ENCODE measurements around the gene IGF1R.

The IGF1R gene

DNA sequence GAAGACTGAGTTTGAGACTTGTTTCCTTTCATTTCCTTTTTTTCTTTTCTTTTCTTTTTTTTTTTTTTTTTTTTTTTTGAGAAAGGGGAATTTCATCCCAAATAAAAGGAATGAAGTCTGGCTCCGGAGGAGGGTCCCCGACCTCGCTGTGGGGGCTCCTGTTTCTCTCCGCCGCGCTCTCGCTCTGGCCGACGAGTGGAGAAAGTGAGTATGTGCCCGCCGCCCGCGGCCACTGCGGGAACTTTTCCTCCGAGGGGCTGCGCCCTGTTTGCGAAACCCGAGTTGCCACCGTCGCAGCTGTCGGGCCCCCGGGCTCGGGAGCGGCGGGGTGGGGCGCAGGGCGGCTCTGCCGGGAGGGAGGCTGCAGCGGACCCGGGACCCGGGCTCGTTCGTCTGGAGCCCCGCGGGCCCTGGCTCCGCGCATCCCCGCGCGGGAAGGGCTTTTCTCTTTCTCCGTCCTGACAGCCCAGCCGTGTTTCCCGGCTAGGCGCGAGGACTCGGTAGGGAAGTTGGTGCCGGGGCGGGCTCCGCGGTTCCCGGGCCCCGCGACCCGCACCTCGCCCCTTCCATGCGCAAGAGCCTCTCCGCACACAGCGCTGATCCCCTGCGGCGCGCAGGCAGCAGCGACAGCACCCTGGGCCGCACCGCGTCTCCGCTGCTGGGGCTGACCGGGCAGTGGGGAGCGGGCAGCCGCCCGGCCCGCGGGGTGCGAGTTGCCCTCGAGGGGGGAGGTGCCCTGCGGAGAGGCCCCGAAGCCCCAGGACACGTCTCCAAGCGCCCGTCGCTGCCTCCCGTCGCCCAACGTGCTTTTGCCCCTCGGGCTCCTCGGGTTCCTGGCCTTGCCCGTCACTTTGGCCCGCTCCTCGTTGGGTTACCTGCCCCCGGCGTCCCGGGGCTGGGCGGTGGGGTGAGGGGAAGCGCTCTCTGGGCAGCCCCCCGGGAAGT lies 1.4 kb downstream of the IGF1R start:
- Histone ChIP-seq H3K36me3 (ENCODE audit: control insufficient read depth in 1 of 2, insufficient read depth in 2 of 2, low read length in 2 of 2) (no peaks in the 10 kb centered on the region), H3K27ac (ENCODE audit: low read length) (peak overlapping the region; percentile 76), H3K4me1 (ENCODE audit: control insufficient read depth in 1 of 2, insufficient read depth in 2 of 2, low read length in 2 of 2) (peaks cover 0 to 20% of the 10 kb centered on the region in 2 donors), H3K27me3 (ENCODE audit: low read depth, low read length) (peaks cover 3% of the 10 kb centered on the region), H3K9me3 (ENCODE audit: control insufficient read depth in 1 of 2, low read length in 2 of 2) (no peaks in the 10 kb centered on the region), H3K4me3 (ENCODE audit: low read depth in 1 of 2, low read length in 2 of 2) (peak overlapping the region; percentile 81 to 90)

DNA sequence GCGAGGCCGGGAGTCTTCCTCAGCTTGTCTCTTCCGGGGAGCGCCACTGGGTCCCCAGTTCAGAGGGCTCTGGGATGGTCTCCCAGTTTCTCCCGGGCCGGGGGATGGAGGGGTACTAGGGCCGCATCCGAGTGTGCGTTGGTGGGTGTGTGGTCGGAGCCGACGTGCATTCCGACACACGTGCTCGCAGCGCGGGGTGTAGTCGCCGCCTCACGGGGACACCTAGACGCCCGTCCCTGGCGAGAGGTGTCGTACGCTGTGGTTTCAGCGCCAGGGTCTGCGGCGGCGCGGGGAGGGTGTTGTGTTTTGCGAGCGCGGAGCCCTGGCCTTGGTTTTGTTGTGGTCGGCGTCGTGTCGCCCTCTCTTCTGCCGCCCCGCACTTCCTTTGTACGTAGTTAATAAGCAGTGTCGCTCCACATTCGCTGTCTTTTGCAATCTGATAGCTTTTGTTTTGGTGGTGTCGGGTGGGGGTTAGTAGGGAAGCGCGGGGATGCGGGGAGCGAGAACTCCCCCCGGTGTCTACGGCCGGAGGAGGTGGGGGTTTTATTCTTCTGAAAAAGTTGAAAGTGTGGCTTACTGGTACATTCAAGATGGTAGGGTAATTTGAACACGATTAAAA lies 2.2 kb downstream of the IGF1R start:
- H3K27me3 ChIP-seq (ENCODE audit: low read depth, low read length), result peaks cover 3% of the 10 kb centered on the region
- H3K4me3 ChIP-seq (ENCODE audit: low read depth in 1 of 2, low read length in 2 of 2), result peak overlapping the region; percentile 81 to 90
- H3K4me1 ChIP-seq (ENCODE audit: control insufficient read depth in 1 of 2, insufficient read depth in 2 of 2, low read length in 2 of 2), result peaks cover 0 to 22% of the 10 kb centered on the region in 2 donors
- H3K36me3 ChIP-seq (ENCODE audit: control insufficient read depth in 1 of 2, insufficient read depth in 2 of 2, low read length in 2 of 2), result no peaks in the 10 kb centered on the region
- no peaks in the 10 kb centered on the region for H3K9me3 ChIP-seq (ENCODE audit: control insufficient read depth in 1 of 2, low read length in 2 of 2)
- H3K27ac ChIP-seq (ENCODE audit: low read length), result peak overlapping the region; percentile 76

DNA sequence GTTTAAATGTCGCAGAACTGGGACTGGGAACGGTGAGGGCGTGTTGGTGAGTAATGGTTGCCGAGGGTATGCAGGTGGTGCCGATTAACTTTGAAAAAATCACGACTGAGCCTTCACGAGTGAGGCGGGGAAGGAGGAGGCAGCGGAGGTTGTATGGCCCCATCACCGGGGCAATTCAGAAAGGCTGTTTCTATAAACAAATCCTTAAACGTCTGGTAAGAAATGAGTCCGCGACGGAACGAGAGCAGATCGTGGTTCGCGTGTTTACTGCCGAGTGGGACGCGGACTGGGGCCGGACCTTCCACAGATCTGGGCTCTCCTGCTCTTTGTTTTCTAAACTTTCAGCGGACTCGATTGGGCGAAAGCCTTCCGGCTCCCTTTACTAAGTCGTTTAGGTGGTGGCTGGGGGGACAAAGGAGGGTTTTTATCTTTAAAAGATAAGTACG lies 2.7 kb downstream of the IGF1R start:
- Histone ChIP-seq H3K27me3 (ENCODE audit: low read depth, low read length) (peaks cover 3% of the 10 kb centered on the region), H3K36me3 (ENCODE audit: control insufficient read depth in 1 of 2, insufficient read depth in 2 of 2, low read length in 2 of 2) (no peaks in the 10 kb centered on the region), H3K27ac (ENCODE audit: low read length) (peak overlapping the region; percentile 76), H3K4me3 (ENCODE audit: low read depth in 1 of 2, low read length in 2 of 2) (peak overlapping the region; percentile 81 to 90), H3K4me1 (ENCODE audit: control insufficient read depth in 1 of 2, insufficient read depth in 2 of 2, low read length in 2 of 2) (peaks cover 0 to 22% of the 10 kb centered on the region in 2 donors), H3K9me3 (ENCODE audit: control insufficient read depth in 1 of 2, low read length in 2 of 2) (no peaks in the 10 kb centered on the region)

DNA sequence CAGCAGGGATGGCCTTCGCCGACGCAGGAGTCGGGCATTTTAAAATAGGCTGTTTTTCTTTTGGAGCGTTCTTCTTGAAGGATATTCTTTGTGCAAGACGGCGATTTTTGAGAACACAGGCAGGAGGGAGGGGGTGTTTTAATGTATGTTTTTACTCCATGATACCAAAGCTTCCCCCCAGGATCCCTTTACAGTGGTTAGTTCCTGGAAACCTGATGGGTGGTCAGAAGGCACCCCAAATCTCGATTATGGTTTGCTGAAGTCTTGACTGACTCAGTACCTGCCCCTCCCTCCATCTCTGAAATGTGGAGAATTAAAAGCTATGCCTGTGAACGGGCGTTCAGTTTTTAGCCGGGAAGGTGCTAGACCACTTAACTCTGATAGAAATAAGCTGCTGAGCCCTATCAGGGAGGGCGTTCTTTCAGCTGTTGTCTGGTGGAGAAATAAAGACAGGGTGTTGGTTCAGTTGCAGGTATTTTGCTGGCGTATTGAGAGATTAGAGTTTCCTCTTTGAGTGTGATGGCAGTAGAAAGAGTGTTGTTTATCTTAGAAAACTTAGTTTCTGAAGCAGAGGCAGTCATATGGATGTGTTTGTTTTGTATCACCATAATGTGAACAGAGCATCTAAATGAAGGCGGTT lies 3.4 kb downstream of the IGF1R start:
- peak overlapping the region; percentile 76 for H3K27ac ChIP-seq (ENCODE audit: low read length)
- no peaks in the 10 kb centered on the region for H3K36me3 ChIP-seq (ENCODE audit: control insufficient read depth in 1 of 2, insufficient read depth in 2 of 2, low read length in 2 of 2)
- H3K27me3 ChIP-seq (ENCODE audit: low read depth, low read length), result peaks cover 3% of the 10 kb centered on the region
- H3K9me3 ChIP-seq (ENCODE audit: control insufficient read depth in 1 of 2, low read length in 2 of 2), result no peaks in the 10 kb centered on the region
- H3K4me3 ChIP-seq (ENCODE audit: low read depth in 1 of 2, low read length in 2 of 2), result peak overlapping the region; percentile 81 to 90
- peaks cover 0 to 22% of the 10 kb centered on the region in 2 donors for H3K4me1 ChIP-seq (ENCODE audit: control insufficient read depth in 1 of 2, insufficient read depth in 2 of 2, low read length in 2 of 2)

DNA sequence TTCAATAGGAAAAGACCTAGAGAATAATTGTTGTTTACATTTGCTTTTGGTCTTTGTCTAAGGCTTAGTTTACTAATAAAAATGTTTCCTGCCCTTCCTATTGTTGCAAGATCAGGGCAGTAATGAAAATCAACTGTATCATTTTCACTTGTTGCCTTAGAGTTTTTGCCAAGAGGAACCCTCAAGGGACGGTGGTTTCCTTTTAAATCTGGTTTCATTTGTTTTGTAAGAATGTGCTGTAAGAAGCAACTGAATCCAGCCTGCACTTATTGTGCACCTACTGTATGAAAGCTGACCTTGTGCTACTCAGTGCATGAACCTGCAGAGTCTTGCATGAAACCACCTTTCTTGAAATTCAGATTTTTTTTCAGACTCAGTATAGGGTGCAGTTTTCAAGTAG lies 5.3 kb downstream of the IGF1R start:
- peaks cover 0 to 22% of the 10 kb centered on the region in 2 donors for H3K4me1 ChIP-seq (ENCODE audit: control insufficient read depth in 1 of 2, insufficient read depth in 2 of 2, low read length in 2 of 2)
- no peaks in the 10 kb centered on the region for H3K36me3 ChIP-seq (ENCODE audit: control insufficient read depth in 1 of 2, insufficient read depth in 2 of 2, low read length in 2 of 2)
- H3K27ac ChIP-seq (ENCODE audit: low read length), result no peak overlapping the region
- peaks cover 3% of the 10 kb centered on the region for H3K27me3 ChIP-seq (ENCODE audit: low read depth, low read length)
- H3K4me3 ChIP-seq (ENCODE audit: low read depth in 1 of 2, low read length in 2 of 2), result no peak overlapping the region
- no peaks in the 10 kb centered on the region for H3K9me3 ChIP-seq (ENCODE audit: control insufficient read depth in 1 of 2, low read length in 2 of 2)

DNA sequence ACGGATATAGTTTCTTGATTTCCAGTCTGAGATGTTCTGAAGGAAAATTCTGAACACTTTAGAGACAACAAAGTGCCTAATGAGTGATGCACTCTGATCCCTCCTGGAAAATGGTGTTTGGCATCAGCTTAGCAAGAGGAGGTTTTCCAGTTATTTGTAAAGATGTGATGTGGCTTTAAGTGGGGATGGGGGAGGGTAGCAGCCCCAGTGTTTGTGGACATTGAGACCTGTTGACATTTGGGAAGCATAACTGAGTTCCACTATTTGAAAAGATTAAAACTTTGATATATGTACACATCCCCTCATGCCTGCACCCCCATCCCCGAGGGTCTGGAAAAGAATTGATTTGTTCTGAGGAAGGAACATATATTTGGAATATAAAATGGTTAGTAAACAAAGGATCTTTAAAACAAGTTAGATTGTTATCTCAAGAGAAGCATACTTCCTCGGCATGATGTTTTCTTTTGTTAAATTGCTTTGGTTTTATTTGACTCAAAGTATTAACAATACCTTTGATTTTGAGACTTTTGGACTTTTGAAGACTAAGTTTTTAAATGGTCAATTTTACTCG lies 6.5 kb downstream of the IGF1R start:
- Histone ChIP-seq H3K27ac (ENCODE audit: low read length) (no peak overlapping the region), H3K4me1 (ENCODE audit: control insufficient read depth in 1 of 2, insufficient read depth in 2 of 2, low read length in 2 of 2) (peaks cover 0 to 28% of the 10 kb centered on the region in 2 donors), H3K4me3 (ENCODE audit: low read depth in 1 of 2, low read length in 2 of 2) (no peak overlapping the region), H3K27me3 (ENCODE audit: low read depth, low read length) (peaks cover 3% of the 10 kb centered on the region), H3K36me3 (ENCODE audit: control insufficient read depth in 1 of 2, insufficient read depth in 2 of 2, low read length in 2 of 2) (no peaks in the 10 kb centered on the region), H3K9me3 (ENCODE audit: control insufficient read depth in 1 of 2, low read length in 2 of 2) (no peaks in the 10 kb centered on the region)

DNA sequence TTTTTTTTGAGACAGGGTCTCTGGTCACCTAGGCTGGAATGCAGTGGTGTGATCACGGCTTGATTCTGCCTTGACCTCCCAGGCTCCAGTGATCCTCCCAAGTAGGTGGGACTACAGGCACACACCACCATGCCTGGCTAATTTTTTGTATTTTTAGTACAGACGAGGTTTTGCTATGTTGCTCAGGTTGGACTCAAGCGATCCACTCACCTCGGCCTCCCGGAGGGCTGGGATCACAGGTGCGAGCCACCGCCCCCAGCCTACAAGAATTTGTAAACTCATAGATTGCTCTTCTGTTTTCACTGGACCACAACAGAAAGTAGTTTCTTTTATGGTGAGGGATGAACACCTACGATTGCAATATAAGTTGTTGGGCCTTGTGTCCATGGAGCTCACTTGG lies 7.4 kb downstream of the IGF1R start:
- Histone ChIP-seq H3K4me3 (ENCODE audit: low read depth in 1 of 2, low read length in 2 of 2) (no peak overlapping the region), H3K9me3 (ENCODE audit: control insufficient read depth in 1 of 2, low read length in 2 of 2) (no peaks in the 10 kb centered on the region), H3K27me3 (ENCODE audit: low read depth, low read length) (no peaks in the 10 kb centered on the region), H3K36me3 (ENCODE audit: control insufficient read depth in 1 of 2, insufficient read depth in 2 of 2, low read length in 2 of 2) (no peaks in the 10 kb centered on the region), H3K4me1 (ENCODE audit: control insufficient read depth in 1 of 2, insufficient read depth in 2 of 2, low read length in 2 of 2) (peaks cover 0 to 28% of the 10 kb centered on the region in 2 donors), H3K27ac (ENCODE audit: low read length) (no peak overlapping the region)

DNA sequence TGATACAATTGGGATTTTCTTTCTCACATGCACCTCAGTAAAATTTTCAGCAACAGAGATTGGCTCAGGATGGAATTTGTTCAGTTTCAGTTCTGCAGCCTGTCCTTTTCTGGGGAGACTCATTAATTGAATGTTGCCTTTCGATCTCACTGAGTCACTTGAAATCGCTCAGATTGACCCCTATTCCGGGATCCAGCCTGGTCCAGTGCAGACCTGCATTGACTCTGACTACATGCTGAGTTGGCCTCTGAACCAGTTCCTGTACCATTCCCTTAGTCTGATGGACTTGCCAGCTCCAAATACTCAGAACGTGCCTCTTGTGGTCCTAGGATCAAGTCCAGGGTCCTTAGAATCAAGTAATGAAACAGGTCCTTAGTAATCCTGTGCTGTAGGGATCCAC lies 9.4 kb downstream of the IGF1R start:
- H3K9me3 ChIP-seq (ENCODE audit: control insufficient read depth in 1 of 2, low read length in 2 of 2), result no peaks in the 10 kb centered on the region
- H3K27me3 ChIP-seq (ENCODE audit: low read depth, low read length), result no peaks in the 10 kb centered on the region
- H3K36me3 ChIP-seq (ENCODE audit: control insufficient read depth in 1 of 2, insufficient read depth in 2 of 2, low read length in 2 of 2), result no peaks in the 10 kb centered on the region
- H3K4me3 ChIP-seq (ENCODE audit: low read depth in 1 of 2, low read length in 2 of 2), result no peak overlapping the region
- H3K27ac ChIP-seq (ENCODE audit: low read length), result no peak overlapping the region
- peaks cover 0 to 34% of the 10 kb centered on the region in 2 donors for H3K4me1 ChIP-seq (ENCODE audit: control insufficient read depth in 1 of 2, insufficient read depth in 2 of 2, low read length in 2 of 2)

DNA sequence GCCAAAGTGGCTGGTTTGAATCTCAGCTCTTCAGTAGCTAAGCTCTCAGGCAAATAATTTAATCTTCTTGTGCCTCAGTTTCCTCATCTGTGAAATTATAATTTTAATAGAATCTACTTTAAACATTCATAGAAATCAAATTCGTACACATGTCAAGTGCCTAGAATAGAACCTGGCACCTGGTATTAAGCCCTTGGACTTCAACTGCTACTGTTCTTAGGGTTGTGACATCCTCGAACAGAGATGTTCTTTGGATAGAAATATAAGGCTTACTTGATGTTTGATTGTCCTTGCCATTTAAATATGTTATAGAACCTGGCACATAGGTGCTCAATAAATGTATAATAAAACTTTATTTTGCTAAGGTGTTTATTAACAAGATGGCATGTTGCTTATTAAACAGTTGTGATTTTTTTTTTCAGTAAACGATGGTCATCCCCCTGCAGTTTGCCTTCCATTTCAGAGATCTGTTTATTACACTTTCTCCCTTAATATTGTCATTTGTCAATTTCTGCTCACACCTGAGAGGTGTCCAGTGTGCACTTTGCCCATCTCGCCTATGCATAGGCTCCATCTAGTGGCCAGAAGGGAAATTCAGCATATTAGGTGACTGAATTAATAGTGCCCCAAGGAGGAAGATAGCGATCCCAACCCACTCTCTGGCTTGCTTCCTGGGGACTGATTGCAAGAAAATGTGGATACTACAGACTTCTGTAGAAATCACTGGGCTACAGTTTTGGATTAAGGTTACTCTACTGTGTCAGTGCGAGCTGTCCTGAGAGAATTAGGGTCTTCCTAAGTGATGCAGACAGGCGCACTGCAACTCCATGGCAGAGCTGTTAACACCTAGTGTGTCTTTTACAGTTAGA lies 10.7 kb downstream of the IGF1R start:
- Histone ChIP-seq H3K27ac (ENCODE audit: low read length) (no peak overlapping the region), H3K4me1 (ENCODE audit: control insufficient read depth in 1 of 2, insufficient read depth in 2 of 2, low read length in 2 of 2) (peaks cover 0 to 39% of the 10 kb centered on the region in 2 donors), H3K9me3 (ENCODE audit: control insufficient read depth in 1 of 2, low read length in 2 of 2) (no peaks in the 10 kb centered on the region)

DNA sequence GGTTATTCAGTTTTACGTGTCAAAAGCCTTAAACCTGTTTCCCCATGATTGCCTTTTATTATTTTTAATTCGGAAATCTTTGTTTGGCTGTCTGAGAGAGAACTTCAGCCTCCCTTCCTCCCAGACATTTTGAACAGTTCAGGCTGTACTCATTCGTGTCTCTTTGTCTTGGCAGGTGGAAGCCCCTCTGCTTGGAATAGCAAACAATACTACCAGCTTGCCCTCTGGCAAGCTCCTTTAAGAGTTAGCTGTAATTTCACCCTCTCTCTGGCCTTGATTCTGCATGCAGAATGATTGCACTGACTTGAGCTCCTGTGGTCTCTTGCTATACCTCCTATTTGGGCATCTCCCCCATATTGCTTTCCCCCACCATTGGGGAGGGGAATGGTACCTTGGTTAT lies 11.7 kb downstream of the IGF1R start:
- H3K4me1 ChIP-seq (ENCODE audit: control insufficient read depth in 1 of 2, insufficient read depth in 2 of 2, low read length in 2 of 2), result peaks cover 0 to 33% of the 10 kb centered on the region in 2 donors
- no peaks in the 10 kb centered on the region for H3K27me3 ChIP-seq (ENCODE audit: low read depth, low read length)
- H3K36me3 ChIP-seq (ENCODE audit: control insufficient read depth in 1 of 2, insufficient read depth in 2 of 2, low read length in 2 of 2), result no peaks in the 10 kb centered on the region
- no peak overlapping the region for H3K4me3 ChIP-seq (ENCODE audit: low read depth in 1 of 2, low read length in 2 of 2)
- H3K27ac ChIP-seq (ENCODE audit: low read length), result no peak overlapping the region
- no peaks in the 10 kb centered on the region for H3K9me3 ChIP-seq (ENCODE audit: control insufficient read depth in 1 of 2, low read length in 2 of 2)

More for the DNA sequence above, 10.7 kb downstream of the IGF1R start:
- H3K36me3 ChIP-seq (ENCODE audit: control insufficient read depth in 1 of 2, insufficient read depth in 2 of 2, low read length in 2 of 2), result no peaks in the 10 kb centered on the region
- no peaks in the 10 kb centered on the region for H3K27me3 ChIP-seq (ENCODE audit: low read depth, low read length)
- no peak overlapping the region for H3K4me3 ChIP-seq (ENCODE audit: low read depth in 1 of 2, low read length in 2 of 2)

Data from muscle layer of duodenum (tissue), 2 donors.